HepG2 (cell line): ENCODE measurements around the gene KCNMA1. TPM values are rescaled to one million over a fixed set of nuclear protein-coding genes. Genes with fewer than 3 reads are reported as not detected.

ENCODE experiments used
- ATAC-seq: fragments of 200-7000 bp; cut with Tn5 transposase; 3 replicates; pipeline ENCODE4 v1.9.1; 2020; ENCODE audit warnings: mild to moderate bottlenecking, moderate library complexity
- BruUV-seq: library from RNA; stranded (reverse); fragments of 400-500 nt; replicated peaks from 2 replicates; lab custom pipeline; 2021; lab: Mats Ljungman, UMichigan
- CTCF ChIA-PET: fragments of 300-600 bp; formaldehyde crosslinking; extraction: SDS; loops from one replicate; lab custom pipeline; 2021; ENCODE audit warnings: low total read pairs, inconsistent platforms, low intra/inter-chr PET ratio; lab: Yijun Ruan, JAX
- POLR2A ChIA-PET: fragments of 350-600 bp; sonication (Branson Sonifier 250); formaldehyde crosslinking; loops from one replicate; lab custom pipeline; 2020; ENCODE audit warnings: antibody characterized with exemption, inconsistent platforms; lab: Yijun Ruan, JAX
- DNase-seq: peaks from one replicate; pipeline ENCODE4 v3.0.0-alpha.2; 2015; ENCODE audit warnings: low spot score
- FAIRE-seq: peaks from 3 replicates; lab custom pipeline; 2011; peaks lifted over from hg19 to GRCh38; lab: Jason Lieb, UNC
- H2AFZ ChIP-seq: one replicate; pipeline ENCODE4 v1.6.1; 2011; ENCODE audit warnings: low read length, inconsistent platforms
- H3K27ac ChIP-seq: fragments of 300-600 bp; 3 replicates; pipeline ENCODE4 v1.8.0; 2011; ENCODE audit warnings: mixed run types, mild to moderate bottlenecking, mixed read lengths, low read length, inconsistent platforms; ENCODE audit not compliant: insufficient read depth; ENCODE audit errors: extremely low read length
- H3K27me3 ChIP-seq, 2 experiments: fragments of 200-600 bp in 1 of 2; 2 replicates in 1 of 2; 3 replicates in 1 of 2; pipeline versions ENCODE4 v1.6.0 to v1.8.0; 2011; ENCODE audit warnings: low read length in 2 of 2, mild to moderate bottlenecking in 2 of 2, moderate library complexity in 2 of 2, inconsistent platforms in 1 of 2; ENCODE audit not compliant: insufficient read depth in 2 of 2, control insufficient read depth in 1 of 2
- H3K36me3 ChIP-seq, 2 experiments: fragments of 200-600 bp in 1 of 2; replicated peaks in 1 of 2; 2 replicates in 1 of 2; 3 replicates in 1 of 2; pipeline versions ENCODE4 v1.5.1 to v1.8.0; 2011; ENCODE audit warnings: low read length in 2 of 2, inconsistent platforms in 1 of 2; ENCODE audit not compliant: insufficient read depth in 2 of 2, control insufficient read depth in 1 of 2
- H3K4me1 ChIP-seq: 2 replicates; pipeline ENCODE4 v1.5.1; 2012; ENCODE audit warnings: low read length, inconsistent platforms; ENCODE audit not compliant: insufficient read depth
- H3K4me2 ChIP-seq: 2 replicates; pipeline ENCODE4 v1.6.0; 2011; ENCODE audit warnings: low read depth, low read length, inconsistent platforms
- H3K4me3 ChIP-seq, 3 experiments: fragments of 200-600 bp in 1 of 3; sonication (generic), shearing (Covaris generic) in 1 of 3; replicated peaks in 1 of 3; 2 replicates each; pipeline ENCODE4 v1.5.1; 2011 to 2016; ENCODE audit warnings: low read length in 3 of 3, inconsistent platforms in 2 of 3, low read depth in 2 of 3, mild to moderate bottlenecking in 2 of 3, control low read depth in 1 of 3, mixed read lengths in 1 of 3; ENCODE audit not compliant: insufficient read depth in 1 of 3
- H3K79me2 ChIP-seq: one replicate; pipeline ENCODE4 v1.6.1; 2011; ENCODE audit warnings: low read length, inconsistent platforms; ENCODE audit not compliant: insufficient read depth
- H3K9ac ChIP-seq: 2 replicates; pipeline ENCODE4 v1.6.0; 2011; ENCODE audit warnings: mild to moderate bottlenecking, low read depth, low read length, inconsistent platforms; ENCODE audit not compliant: insufficient read depth
- H3K9me3 ChIP-seq: 2 replicates; pipeline ENCODE4 v1.5.1; 2012; ENCODE audit warnings: mild to moderate bottlenecking, low read length
- H4K20me1 ChIP-seq: 2 replicates; pipeline ENCODE4 v1.6.0; 2011; ENCODE audit warnings: inconsistent platforms, mild to moderate bottlenecking, low read length, moderate library complexity; ENCODE audit not compliant: insufficient read depth
- FOXK1 ChIP-seq: sonication (generic); formaldehyde crosslinking; IDR thresholded peaks from 2 replicates; pipeline ENCODE4 v1.4.0; 2020; ENCODE audit warnings: low read depth, missing genetic modification reagents, borderline replicate concordance
- FOXM1 ChIP-seq: sonication (generic); formaldehyde crosslinking; IDR thresholded peaks from 2 replicates; pipeline ENCODE4 v1.5.0; 2020; ENCODE audit warnings: missing genetic modification reagents
- NFIC ChIP-seq: IDR thresholded peaks from 2 replicates; pipeline ENCODE4 v1.6.1; 2012; ENCODE audit warnings: mild to moderate bottlenecking, low read length, inconsistent platforms
- PITX1 ChIP-seq: sonication (generic); formaldehyde crosslinking; IDR thresholded peaks from 2 replicates; pipeline ENCODE4 v1.5.1; 2020; ENCODE audit warnings: mild to moderate bottlenecking, missing genetic modification reagents
- PRPF4 ChIP-seq: fragments of 200-400 bp; formaldehyde crosslinking; IDR thresholded peaks from 2 replicates; pipeline ENCODE4 v1.6.1; 2016; ENCODE audit warnings: low read length, low read depth; ENCODE audit not compliant: poor library complexity, severe bottlenecking
- SMARCE1 ChIP-seq: fragments of 450-650 bp; IDR thresholded peaks from 2 replicates; pipeline ENCODE4 v1.6.1; 2017; ENCODE audit warnings: borderline replicate concordance
- SNAI1 ChIP-seq: sonication (generic); formaldehyde crosslinking; IDR thresholded peaks from 2 replicates; pipeline ENCODE4 v1.5.0; 2020; ENCODE audit warnings: mild to moderate bottlenecking, missing genetic modification reagents, borderline replicate concordance
- ZNF207 ChIP-seq: fragments of 450-650 bp; IDR thresholded peaks from 2 replicates; pipeline ENCODE4 v1.6.1; 2016; ENCODE audit warnings: antibody characterized with exemption, borderline replicate concordance
- ZNF770 ChIP-seq: sonication (generic); formaldehyde crosslinking; IDR thresholded peaks from 2 replicates; pipeline ENCODE4 v1.5.0; 2020; ENCODE audit warnings: mild to moderate bottlenecking, missing genetic modification reagents
- ZSCAN20 ChIP-seq: sonication (generic); formaldehyde crosslinking; IDR thresholded peaks from 2 replicates; pipeline ENCODE4 v1.4.0; 2020; ENCODE audit warnings: missing genetic modification reagents, mild to moderate bottlenecking, borderline replicate concordance
- WGBS: methylation state at CpG from one replicate; pipeline ENCODE4 v1.1.6; 2017; ENCODE audit warnings: low lambda C conversion rate; 5-methylcytosine and 5-hydroxymethylcytosine counted together
- in situ Hi-C: cut with HindIII; loops from 2 replicates; pipeline ENCODE4 v1.10.0; 2017; ENCODE audit warnings: low pct_unique_long_range_greater_than_20kb; ENCODE audit not compliant: extremely low pct_ligation_motif_present
- intact Hi-C: fragments of 100-400 bp; cut with micrococcal nuclease; formaldehyde crosslinking; loops from one replicate; pipeline ENCODE4 v1.10.0; 2022; ENCODE audit not compliant: unreplicated experiment
- polyA plus RNA-seq, 8 experiments: library from polyadenylated mRNA; depleted of rRNA in 3 of 8; stranded (reverse) in 7 of 8; unstranded in 1 of 8; fragments of >200 nt; fragmentation: Illumina TruSeq in 4 of 8; extraction: Trizol in 4 of 8; gene quantifications; 2 replicates each; pipeline versions ENCODE4 v1.2.1 to v1.2.3, GENCODE V29; 2011 to 2016; ENCODE audit warnings: low read depth in 4 of 8, missing spikeins in 1 of 8, mixed read lengths in 1 of 8; ENCODE audit not compliant: insufficient read depth in 1 of 8
- total RNA-seq, 5 experiments: library from RNA; depleted of rRNA; stranded (reverse); fragments of >200 nt; fragmentation: Illumina TruSeq; extraction: Trizol; gene quantifications; 2 replicates each; pipeline ENCODE4 v1.2.3, GENCODE V29; 2016; ENCODE audit warnings: low read depth in 1 of 5
- TF ChIP-seq, protein P1 (sequence below): sonication (generic); formaldehyde crosslinking; IDR thresholded peaks from 2 replicates; pipeline ENCODE4 v1.8.0; 2022; ENCODE audit warnings: missing genetic modification reagents, mild to moderate bottlenecking, borderline replicate concordance
- TF ChIP-seq, protein P2 (sequence below): IDR thresholded peaks from 2 replicates; pipeline ENCODE4 v1.6.1; 2018; ENCODE audit warnings: missing genetic modification reagents, mild to moderate bottlenecking, missing compliant biosample characterization
- TF ChIP-seq, protein P3 (sequence below): sonication (generic); formaldehyde crosslinking; IDR thresholded peaks from 2 replicates; pipeline ENCODE4 v1.4.0; 2020; ENCODE audit warnings: missing genetic modification reagents, borderline replicate concordance

The KCNMA1 gene
- total and polyA plus RNA-seq, 2 of the 13 experiments (the other 11 are each of a cell fraction or from before 2014, with no cell fraction given): 0.02 TPM; not detected in 1

GRCh38 chr10:77586719-77587415 lies 50.7 kb downstream of the KCNMA1 start:
- H3K27ac ChIP-seq: no peak overlapping the region
- H3K9ac ChIP-seq: no peak overlapping the region
- H3K27me3 ChIP-seq: peaks cover 3 to 8% of the 10 kb centered on the region in 2 experiments; a peak in 4 of 5 replicates
- BruUV-seq: no TSS peak
- ChIA-PET POLR2A (no interaction called here), CTCF (no interaction called here)
- in situ Hi-C loops (no loop called here), intact Hi-C loops (no loop called here)
- no peaks in the 10 kb centered on the region for H3K4me1 ChIP-seq
- no peaks in the 10 kb centered on the region for H3K9me3 ChIP-seq
- no peak for DNase-seq
- H3K4me2 ChIP-seq: no peak overlapping the region
- 20% methylated on average over 7 of the region's 7 CpGs for WGBS
- no peak for FAIRE-seq
- H2AFZ ChIP-seq: no peak overlapping the region
- no peaks in the 10 kb centered on the region for H4K20me1 ChIP-seq
- no peak overlapping the region for H3K4me3 ChIP-seq
- no peaks in the 10 kb centered on the region for H3K36me3 ChIP-seq
- ATAC-seq: no peak
- H3K79me2 ChIP-seq: no peaks in the 10 kb centered on the region
- no peak for TF ChIP-seq PITX1 (CRISPR knock-in tag)
- TF ChIP-seq, protein P1, sequence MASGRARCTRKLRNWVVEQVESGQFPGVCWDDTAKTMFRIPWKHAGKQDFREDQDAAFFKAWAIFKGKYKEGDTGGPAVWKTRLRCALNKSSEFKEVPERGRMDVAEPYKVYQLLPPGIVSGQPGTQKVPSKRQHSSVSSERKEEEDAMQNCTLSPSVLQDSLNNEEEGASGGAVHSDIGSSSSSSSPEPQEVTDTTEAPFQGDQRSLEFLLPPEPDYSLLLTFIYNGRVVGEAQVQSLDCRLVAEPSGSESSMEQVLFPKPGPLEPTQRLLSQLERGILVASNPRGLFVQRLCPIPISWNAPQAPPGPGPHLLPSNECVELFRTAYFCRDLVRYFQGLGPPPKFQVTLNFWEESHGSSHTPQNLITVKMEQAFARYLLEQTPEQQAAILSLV (CRISPR knock-in tag): no peak
- TF ChIP-seq SNAI1 (CRISPR knock-in tag): no peak
- TF ChIP-seq, protein P2, sequence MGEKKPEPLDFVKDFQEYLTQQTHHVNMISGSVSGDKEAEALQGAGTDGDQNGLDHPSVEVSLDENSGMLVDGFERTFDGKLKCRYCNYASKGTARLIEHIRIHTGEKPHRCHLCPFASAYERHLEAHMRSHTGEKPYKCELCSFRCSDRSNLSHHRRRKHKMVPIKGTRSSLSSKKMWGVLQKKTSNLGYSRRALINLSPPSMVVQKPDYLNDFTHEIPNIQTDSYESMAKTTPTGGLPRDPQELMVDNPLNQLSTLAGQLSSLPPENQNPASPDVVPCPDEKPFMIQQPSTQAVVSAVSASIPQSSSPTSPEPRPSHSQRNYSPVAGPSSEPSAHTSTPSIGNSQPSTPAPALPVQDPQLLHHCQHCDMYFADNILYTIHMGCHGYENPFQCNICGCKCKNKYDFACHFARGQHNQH: no peak
- no peak for TF ChIP-seq NFIC
- no peak for TF ChIP-seq FOXK1
- TF ChIP-seq ZNF207: no peak
- TF ChIP-seq SMARCE1: no peak
- no peak for TF ChIP-seq ZNF770 (CRISPR knock-in tag)
- no peak for TF ChIP-seq ZSCAN20 (CRISPR knock-in tag)
- TF ChIP-seq FOXM1 (CRISPR knock-in tag): no peak
- no peak for TF ChIP-seq PRPF4
- TF ChIP-seq, protein P3, sequence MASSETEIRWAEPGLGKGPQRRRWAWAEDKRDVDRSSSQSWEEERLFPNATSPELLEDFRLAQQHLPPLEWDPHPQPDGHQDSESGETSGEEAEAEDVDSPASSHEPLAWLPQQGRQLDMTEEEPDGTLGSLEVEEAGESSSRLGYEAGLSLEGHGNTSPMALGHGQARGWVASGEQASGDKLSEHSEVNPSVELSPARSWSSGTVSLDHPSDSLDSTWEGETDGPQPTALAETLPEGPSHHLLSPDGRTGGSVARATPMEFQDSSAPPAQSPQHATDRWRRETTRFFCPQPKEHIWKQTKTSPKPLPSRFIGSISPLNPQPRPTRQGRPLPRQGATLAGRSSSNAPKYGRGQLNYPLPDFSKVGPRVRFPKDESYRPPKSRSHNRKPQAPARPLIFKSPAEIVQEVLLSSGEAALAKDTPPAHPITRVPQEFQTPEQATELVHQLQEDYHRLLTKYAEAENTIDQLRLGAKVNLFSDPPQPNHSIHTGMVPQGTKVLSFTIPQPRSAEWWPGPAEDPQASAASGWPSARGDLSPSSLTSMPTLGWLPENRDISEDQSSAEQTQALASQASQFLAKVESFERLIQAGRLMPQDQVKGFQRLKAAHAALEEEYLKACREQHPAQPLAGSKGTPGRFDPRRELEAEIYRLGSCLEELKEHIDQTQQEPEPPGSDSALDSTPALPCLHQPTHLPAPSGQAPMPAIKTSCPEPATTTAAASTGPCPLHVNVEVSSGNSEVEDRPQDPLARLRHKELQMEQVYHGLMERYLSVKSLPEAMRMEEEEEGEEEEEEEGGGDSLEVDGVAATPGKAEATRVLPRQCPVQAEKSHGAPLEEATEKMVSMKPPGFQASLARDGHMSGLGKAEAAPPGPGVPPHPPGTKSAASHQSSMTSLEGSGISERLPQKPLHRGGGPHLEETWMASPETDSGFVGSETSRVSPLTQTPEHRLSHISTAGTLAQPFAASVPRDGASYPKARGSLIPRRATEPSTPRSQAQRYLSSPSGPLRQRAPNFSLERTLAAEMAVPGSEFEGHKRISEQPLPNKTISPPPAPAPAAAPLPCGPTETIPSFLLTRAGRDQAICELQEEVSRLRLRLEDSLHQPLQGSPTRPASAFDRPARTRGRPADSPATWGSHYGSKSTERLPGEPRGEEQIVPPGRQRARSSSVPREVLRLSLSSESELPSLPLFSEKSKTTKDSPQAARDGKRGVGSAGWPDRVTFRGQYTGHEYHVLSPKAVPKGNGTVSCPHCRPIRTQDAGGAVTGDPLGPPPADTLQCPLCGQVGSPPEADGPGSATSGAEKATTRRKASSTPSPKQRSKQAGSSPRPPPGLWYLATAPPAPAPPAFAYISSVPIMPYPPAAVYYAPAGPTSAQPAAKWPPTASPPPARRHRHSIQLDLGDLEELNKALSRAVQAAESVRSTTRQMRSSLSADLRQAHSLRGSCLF (CRISPR knock-in tag): no peak
